Stimulated activated CD8-positive, alpha-beta memory T cell treated with anti-CD3 and anti-CD28 coated beads, Interleukin-7, amount 100 ng/mL, for 48 hours (primary cell): Measurements from ENCODE around the gene RBM47.

Experiments used
- DNase-seq, 2 donors: peaks; one replicate each; pipeline ENCODE4 v3.0.0-alpha.2; 2020; ENCODE audit warnings: low read depth in 1 of 2; ENCODE audit errors: extremely low read depth in 1 of 2

The RBM47 gene

GRCh38 chr4:40626183-40626990, 3.3 kb downstream of the RBM47 start:
- DNase-seq: no peak

GRCh38 chr4:40623707-40624106, 6.0 kb downstream of the RBM47 start:
- no peak for DNase-seq

DNA sequence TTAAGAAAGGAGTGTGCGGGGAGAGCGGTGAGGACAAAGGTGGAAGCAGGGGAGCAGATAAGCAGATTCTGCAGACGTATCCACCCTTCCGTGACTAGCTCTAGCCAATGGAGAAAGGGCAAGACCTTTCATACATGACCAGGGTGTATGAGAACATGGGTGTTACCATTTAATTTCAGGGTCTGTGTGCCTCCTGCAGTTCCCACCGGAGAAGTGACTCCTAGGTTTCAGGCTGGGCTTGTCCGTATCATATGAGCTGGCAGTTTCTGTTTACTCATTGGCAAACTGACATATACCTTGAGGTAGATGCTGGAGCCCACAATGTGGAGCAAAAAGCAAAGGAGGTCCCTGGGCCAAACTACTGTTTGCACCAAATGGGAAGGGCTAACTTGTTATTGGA, 6.8 kb downstream of the RBM47 start:
- no peak for DNase-seq

- peak in 1 of 2 donors; percentile 21 for DNase-seq
These were observed 7.8 kb downstream of the RBM47 start for GRCh38 chr4:40621592-40622512.

DNA sequence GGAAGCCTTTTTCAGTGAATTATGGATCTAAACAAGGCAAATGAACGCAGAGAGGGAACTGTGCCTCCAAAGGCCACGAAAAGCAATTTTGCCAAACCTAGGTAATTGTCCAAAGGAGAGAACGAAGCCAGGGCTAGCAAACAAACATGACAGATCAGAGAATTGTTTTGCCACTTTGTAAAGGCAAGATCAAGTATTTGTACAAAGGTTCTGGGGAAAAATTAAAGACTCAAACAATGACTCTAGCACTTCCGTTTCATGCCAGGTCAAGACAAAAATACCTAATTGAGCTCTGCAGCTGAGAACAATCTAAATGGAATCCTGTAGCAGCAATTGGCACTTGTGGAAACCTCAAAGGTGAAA, 8.5 kb downstream of the RBM47 start:
- no peak for DNase-seq

GRCh38 chr4:40619600-40619999, 10.1 kb downstream of the RBM47 start:
- no peak for DNase-seq

- no peak for DNase-seq
These were observed 11.8 kb downstream of the RBM47 start for GRCh38 chr4:40617872-40618271.

GRCh38 chr4:40614031-40614430, 15.6 kb downstream of the RBM47 start:
- DNase-seq: no peak

DNA sequence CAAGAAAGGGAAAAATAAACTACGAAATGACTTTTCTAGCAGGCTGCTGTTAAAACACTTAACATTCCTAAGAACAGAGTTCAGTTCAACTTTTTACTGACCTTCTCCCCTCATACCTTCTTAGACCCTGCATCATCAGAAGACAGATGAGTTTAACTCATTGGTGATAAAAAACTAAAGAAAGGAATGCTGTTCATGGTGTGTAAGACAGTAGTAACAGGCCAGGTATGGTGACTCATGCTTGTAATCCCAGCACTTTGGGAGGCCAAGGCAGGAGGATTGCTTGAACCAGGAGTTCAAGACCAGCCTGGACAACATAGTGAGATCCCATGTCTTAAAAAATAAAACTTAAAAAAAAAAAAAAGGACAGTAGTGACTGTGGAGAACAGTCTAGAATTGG, 16.2 kb downstream of the RBM47 start:
- no peak for DNase-seq

DNA sequence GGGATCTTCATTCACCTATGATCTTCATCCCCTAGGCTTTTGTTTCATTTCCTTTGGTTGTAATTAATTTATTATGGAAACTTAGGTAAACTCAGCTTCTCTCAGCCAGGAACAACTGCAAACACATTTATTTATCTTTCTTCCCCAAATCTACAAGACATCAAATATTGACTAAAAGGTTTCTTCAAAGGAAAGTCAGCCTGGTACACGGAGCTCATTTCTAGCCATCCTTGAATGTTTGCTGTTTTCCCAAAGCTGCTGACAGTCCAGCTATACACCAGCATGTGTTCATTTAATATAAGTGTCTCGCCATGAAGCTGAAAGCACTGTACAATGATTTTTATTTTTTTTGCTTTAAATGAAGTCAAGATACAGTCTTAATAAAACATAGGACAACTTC, 16.8 kb downstream of the RBM47 start:
- DNase-seq: no peak

- no peak for DNase-seq
These were observed 17.4 kb downstream of the RBM47 start for GRCh38 chr4:40612283-40612682.

DNA sequence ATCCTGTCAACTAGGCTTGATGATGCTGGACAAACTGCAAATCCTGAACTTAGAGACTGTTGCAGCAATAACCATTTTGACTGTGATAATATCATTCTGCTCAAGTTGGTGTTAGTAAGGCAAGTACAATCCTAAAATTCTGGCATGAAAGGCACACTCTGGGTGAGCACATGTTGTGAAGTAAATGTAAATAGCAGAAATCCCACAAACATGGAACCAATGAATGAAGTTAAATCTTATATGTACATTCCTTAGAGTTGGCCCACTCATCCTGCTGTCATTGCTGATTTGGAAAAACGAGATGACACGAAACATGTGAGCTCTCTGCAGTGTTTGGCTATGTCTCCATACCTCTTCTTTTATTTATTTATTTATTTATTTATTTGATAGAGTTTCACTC, 21.0 kb downstream of the RBM47 start:
- DNase-seq: no peak

- no peak for DNase-seq
These were observed 22.4 kb downstream of the RBM47 start for GRCh38 chr4:40607221-40607620.

- no peak for DNase-seq
These were observed 23.4 kb downstream of the RBM47 start for GRCh38 chr4:40606239-40606767.

DNA sequence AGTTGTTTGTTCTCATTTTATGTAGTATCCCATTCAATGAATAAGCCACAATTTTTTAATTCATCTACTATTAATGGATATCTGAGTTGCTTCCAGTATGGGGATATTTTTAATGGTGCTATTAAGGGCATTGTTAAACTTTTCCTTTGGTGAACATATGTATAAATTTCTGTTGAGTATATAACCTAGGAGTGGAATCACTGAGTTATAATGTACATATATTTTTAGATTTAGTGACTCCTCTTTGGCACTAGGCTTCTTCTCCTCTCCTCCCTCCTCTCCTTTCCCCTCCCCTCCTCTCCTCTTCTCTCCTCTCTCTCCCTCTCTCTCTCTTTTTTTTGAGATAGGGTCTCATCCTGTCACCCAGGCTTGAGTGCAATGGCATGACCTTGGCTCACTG, 26.4 kb downstream of the RBM47 start:
- no peak for DNase-seq

- no peak for DNase-seq
These were observed 28.0 kb downstream of the RBM47 start for GRCh38 chr4:40601641-40602040.

- no peak for DNase-seq
These were observed 28.8 kb downstream of the RBM47 start for GRCh38 chr4:40600850-40601249.

DNA sequence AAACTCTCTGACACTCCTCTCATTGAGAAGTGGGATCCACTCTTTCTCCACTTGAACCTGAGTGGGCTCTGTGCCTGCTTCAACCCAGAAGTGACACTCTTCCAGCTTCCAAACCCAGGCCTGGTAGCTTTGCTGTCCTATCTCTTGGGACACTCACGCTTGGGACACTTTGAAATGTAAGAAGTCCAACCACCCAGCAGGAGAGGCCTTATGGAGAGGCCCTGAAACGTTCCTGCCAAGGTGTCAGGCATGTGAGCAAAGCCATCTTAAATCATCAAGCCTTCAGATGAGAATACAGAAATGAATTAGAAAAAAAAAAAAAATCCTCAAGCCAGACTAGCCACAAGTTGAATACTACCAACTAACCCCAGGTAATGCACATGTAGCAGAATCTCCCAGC, 30.2 kb downstream of the RBM47 start:
- DNase-seq: no peak

GRCh38 chr4:40596522-40596921, 33.1 kb downstream of the RBM47 start:
- no peak for DNase-seq

DNA sequence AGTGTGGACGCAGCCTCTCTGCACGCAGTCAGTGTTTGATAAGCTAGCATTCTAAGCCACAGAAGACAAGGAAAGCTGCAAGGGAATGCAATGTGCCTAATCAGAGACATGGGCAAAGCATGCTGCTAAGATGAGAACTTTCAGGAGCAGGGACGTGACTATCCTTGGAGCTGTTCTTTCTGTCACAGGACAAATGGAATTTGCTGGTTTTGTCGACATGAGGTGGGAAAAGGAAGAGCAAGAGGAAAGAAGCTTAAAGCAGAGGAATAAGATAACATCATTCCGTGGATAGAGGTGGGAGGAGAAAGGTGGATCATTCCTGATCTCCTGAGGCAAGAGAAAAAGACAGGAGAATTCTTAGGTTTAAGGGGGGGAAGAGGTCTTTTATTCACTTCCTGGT, 33.7 kb downstream of the RBM47 start:
- DNase-seq: no peak

DNA sequence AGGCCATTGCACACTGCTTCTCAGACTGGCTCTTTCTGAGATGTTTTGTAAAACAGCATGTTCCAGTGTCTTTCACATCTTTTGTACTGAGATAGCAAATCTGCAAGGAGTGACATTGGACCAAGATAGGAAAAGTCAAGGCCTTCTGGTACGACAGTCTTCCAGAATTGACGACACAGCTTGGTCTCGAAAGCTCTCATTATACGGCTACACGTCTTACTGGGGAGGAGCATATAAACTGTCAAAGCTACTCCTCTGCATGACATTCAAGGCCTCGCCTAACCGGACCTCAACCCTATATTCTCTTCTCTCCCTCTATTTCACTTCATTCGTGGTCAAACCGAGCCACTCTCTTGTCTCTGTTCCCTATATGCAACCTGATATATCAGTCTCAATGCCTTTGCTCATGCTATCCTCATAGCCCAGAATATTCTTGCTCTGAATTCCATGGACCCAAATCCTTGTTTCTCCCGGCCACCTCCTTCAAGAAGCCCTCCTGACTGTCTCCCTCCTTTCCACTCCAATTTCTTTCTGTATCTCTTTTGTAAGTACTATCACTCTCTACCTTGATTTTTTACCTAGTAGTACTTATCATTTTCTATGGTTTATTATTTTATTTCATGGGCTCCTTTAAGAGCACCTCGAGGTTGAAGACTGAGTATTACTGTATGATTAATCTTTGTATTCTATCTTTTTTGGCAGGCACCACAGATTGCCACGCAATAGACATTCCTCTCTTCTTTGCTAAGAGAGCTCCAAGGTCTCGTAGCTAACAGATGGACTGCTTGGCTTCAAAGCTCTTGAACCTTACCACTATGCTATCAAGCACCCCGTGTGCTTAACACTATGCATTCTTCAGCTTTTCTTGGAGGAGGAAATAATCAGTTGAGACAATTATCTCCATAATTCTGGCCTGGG, 35.1 kb downstream of the RBM47 start:
- no peak for DNase-seq
